ENCODE measurements around the gene CTH. TPM values are rescaled to one million over a fixed set of nuclear protein-coding genes. Genes with fewer than 3 reads are reported as not detected.

The CTH gene
- polyA plus RNA-seq, 3 donors = 0.16 to 1.5 (median 0.28) TPM

DNA sequence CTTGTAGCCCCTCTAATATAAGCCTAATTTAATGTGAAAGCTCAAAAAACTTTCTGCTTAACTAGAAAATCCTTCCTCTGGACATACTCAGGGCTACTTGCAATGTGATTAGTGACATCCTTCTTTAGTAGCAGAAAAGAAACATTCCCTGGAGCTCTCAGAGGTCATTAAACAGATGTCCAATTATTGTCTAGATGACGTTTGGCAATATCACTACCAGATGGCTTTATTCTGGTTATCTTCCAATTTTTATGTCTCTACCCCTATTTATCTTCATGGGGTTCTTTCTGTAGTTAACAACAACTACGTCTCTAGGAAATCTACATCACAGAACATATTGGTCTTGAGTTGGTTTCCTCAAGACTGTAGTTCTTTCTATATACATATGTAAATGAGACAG lies 44.2 kb downstream of the CTH start:
- Mint-ChIP-seq H3K36me3 (no peaks in the 10 kb centered on the region), H3K27ac (no peak overlapping the region), H3K27me3 (ENCODE audit: low read depth in 3 of 3) (peaks cover 0 to 3% (median under 1%) of the 10 kb centered on the region in 3 donors), H3K4me1 (peaks cover 2% of the 10 kb centered on the region), H3K9me3 (peaks cover 0 to 9% (median 2%) of the 10 kb centered on the region in 7 donors), H3K4me3 (no peak overlapping the region)
- WGBS (ENCODE audit: insufficient coverage) = 100% methylated on average over 1 of the region's 2 CpGs
- no peak for DNase-seq
- Histone ChIP-seq H3K4me3 (replicated peaks in 1 of 3; ENCODE audit: low read depth in 2 of 3, low read length in 3 of 3) (no peak overlapping the region), H3K4me2 (replicated peaks; ENCODE audit: extremely low read depth, low read length, poor library complexity, severe bottlenecking) (no peak overlapping the region), H2AFZ (ENCODE audit: insufficient read depth, low read depth, low read length, poor library complexity, severe bottlenecking) (no peak overlapping the region), H3K79me2 (ENCODE audit: insufficient read depth, low read length) (no peaks in the 10 kb centered on the region), H3K9me3 (replicated peaks in 1 of 2; ENCODE audit: control insufficient read depth in 1 of 2, insufficient read depth in 1 of 2, low read length in 2 of 2) (no peaks in the 10 kb centered on the region), H3K27ac (ENCODE audit: low read depth in 1 of 2, low read length in 2 of 2) (no peak overlapping the region), H3K27me3 (ENCODE audit: control insufficient read depth in 2 of 2, insufficient read depth in 2 of 2, low read length in 2 of 2) (no peaks in the 10 kb centered on the region), H4K20me1 (ENCODE audit: insufficient read depth, low read length) (no peaks in the 10 kb centered on the region), H3K36me3 (replicated peaks in 1 of 2; ENCODE audit: control insufficient read depth in 1 of 2, insufficient read depth in 2 of 2, low read length in 2 of 2) (no peaks in the 10 kb centered on the region), H3K9ac (ENCODE audit: insufficient read depth, low read length, poor library complexity, severe bottlenecking) (no peak overlapping the region), H3K4me1 (ENCODE audit: control insufficient read depth in 1 of 2, insufficient read depth in 2 of 2, low read length in 2 of 2) (no peaks in the 10 kb centered on the region)
- intact Hi-C loops (cut with micrococcal nuclease) = no loop called here
- TF ChIP-seq, protein P1, sequence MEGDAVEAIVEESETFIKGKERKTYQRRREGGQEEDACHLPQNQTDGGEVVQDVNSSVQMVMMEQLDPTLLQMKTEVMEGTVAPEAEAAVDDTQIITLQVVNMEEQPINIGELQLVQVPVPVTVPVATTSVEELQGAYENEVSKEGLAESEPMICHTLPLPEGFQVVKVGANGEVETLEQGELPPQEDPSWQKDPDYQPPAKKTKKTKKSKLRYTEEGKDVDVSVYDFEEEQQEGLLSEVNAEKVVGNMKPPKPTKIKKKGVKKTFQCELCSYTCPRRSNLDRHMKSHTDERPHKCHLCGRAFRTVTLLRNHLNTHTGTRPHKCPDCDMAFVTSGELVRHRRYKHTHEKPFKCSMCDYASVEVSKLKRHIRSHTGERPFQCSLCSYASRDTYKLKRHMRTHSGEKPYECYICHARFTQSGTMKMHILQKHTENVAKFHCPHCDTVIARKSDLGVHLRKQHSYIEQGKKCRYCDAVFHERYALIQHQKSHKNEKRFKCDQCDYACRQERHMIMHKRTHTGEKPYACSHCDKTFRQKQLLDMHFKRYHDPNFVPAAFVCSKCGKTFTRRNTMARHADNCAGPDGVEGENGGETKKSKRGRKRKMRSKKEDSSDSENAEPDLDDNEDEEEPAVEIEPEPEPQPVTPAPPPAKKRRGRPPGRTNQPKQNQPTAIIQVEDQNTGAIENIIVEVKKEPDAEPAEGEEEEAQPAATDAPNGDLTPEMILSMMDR (IDR thresholded peaks at IDR 0.05) = no peak

DNA sequence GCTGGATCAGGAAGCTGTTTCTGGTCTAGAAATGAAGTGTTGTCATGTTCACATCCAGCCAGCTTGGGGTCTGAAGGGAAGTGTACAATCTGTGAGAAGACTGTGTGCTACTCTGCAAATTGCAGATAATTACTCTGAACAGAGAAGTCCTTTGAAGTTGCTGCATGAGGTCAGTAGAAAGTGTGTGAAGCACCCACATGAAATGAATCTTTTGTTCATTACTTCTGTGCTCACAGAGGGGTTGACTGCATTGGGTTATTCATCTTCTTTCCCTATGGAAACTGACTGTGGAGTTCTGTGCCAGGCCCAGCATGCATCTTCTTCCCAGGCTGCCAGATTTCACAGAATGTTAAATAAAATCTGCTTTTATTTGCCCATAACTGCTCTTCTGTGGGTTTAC lies 47.1 kb downstream of the CTH start:
- H3K9me3 ChIP-seq (replicated peaks in 1 of 2; ENCODE audit: control insufficient read depth in 1 of 2, insufficient read depth in 1 of 2, low read length in 2 of 2) = no peaks in the 10 kb centered on the region
- H3K36me3 ChIP-seq (replicated peaks in 1 of 2; ENCODE audit: control insufficient read depth in 1 of 2, insufficient read depth in 2 of 2, low read length in 2 of 2) = no peaks in the 10 kb centered on the region
- Mint-ChIP-seq H3K4me3 (no peak overlapping the region), H3K27ac (no peak overlapping the region), H3K9me3 (peaks cover 0 to 4% (median 2%) of the 10 kb centered on the region in 7 donors), H3K27me3 (ENCODE audit: low read depth in 3 of 3) (peaks cover 0 to 1% (median 1%) of the 10 kb centered on the region in 3 donors), H3K36me3 (no peaks in the 10 kb centered on the region), H3K4me1 (peaks cover 6% of the 10 kb centered on the region)
- H3K4me2 ChIP-seq (replicated peaks; ENCODE audit: extremely low read depth, low read length, poor library complexity, severe bottlenecking) = no peak overlapping the region
- no peak for DNase-seq
- H3K27ac ChIP-seq (ENCODE audit: low read depth in 1 of 2, low read length in 2 of 2) = no peak overlapping the region
- no peaks in the 10 kb centered on the region for H3K4me1 ChIP-seq (ENCODE audit: control insufficient read depth in 1 of 2, insufficient read depth in 2 of 2, low read length in 2 of 2)
- TF ChIP-seq, protein P1 (IDR thresholded peaks at IDR 0.05) = no peak
- no peak overlapping the region for H3K9ac ChIP-seq (ENCODE audit: insufficient read depth, low read length, poor library complexity, severe bottlenecking)
- intact Hi-C loops (cut with micrococcal nuclease) = no loop called here
- no peaks in the 10 kb centered on the region for H3K27me3 ChIP-seq (ENCODE audit: control insufficient read depth in 2 of 2, insufficient read depth in 2 of 2, low read length in 2 of 2)
- no peak overlapping the region for H2AFZ ChIP-seq (ENCODE audit: insufficient read depth, low read depth, low read length, poor library complexity, severe bottlenecking)
- no peak overlapping the region for H3K4me3 ChIP-seq (replicated peaks in 1 of 3; ENCODE audit: low read depth in 2 of 3, low read length in 3 of 3)
- H4K20me1 ChIP-seq (ENCODE audit: insufficient read depth, low read length) = no peaks in the 10 kb centered on the region
- no peaks in the 10 kb centered on the region for H3K79me2 ChIP-seq (ENCODE audit: insufficient read depth, low read length)

All from CD14-positive monocyte (primary cell).